ENCODE results near the gene AGBL1. TPM values are rescaled to one million over a fixed set of nuclear protein-coding genes. Genes with fewer than 3 reads are reported as not detected.

Gene AGBL1
- polyA plus RNA-seq, 1 experiment: not detected

- CTCF ChIA-PET: no interaction called here
- TF ChIP-seq CTCF (IDR thresholded peaks at IDR 0.05; ENCODE audit: low read depth, low read length): no peak
- POLR2A ChIA-PET: no interaction called here
- Histone ChIP-seq H3K4me3 (ENCODE audit: low read depth, low read length) (no peak overlapping the region), H3K27ac (ENCODE audit: low read depth, low read length) (no peak overlapping the region), H3K9me3 (ENCODE audit: control insufficient read depth, insufficient read depth, low read length) (no peaks in the 10 kb centered on the region), H3K27me3 (ENCODE audit: control insufficient read depth, insufficient read depth, low read length) (no peaks in the 10 kb centered on the region)
- DNase-seq (ENCODE audit: low read depth, low spot score): no peak
Measured at GRCh38 chr15:86973284-86973844, 893.7 kb downstream of the AGBL1 start.

- DNase-seq (ENCODE audit: low read depth, low spot score): no peak
- Histone ChIP-seq H3K27ac (ENCODE audit: low read depth, low read length) (no peak overlapping the region), H3K9me3 (ENCODE audit: control insufficient read depth, insufficient read depth, low read length) (no peaks in the 10 kb centered on the region; the same call in 1 of the 2 replicates), H3K27me3 (ENCODE audit: control insufficient read depth, insufficient read depth, low read length) (no peaks in the 10 kb centered on the region), H3K4me3 (ENCODE audit: low read depth, low read length) (no peak overlapping the region)
- POLR2A ChIA-PET: no interaction called here
- CTCF ChIA-PET: no interaction called here
- no peak for TF ChIP-seq CTCF (IDR thresholded peaks at IDR 0.05; ENCODE audit: low read depth, low read length)
Measured at GRCh38 chr15:86988033-86988432, 908.4 kb downstream of the AGBL1 start.

GRCh38 chr15:87021751-87022150 lies 942.1 kb downstream of the AGBL1 start:
- no peak for DNase-seq (ENCODE audit: low read depth, low spot score)
- Histone ChIP-seq H3K4me3 (ENCODE audit: low read depth, low read length) (no peak overlapping the region), H3K9me3 (ENCODE audit: control insufficient read depth, insufficient read depth, low read length) (0 out of 2 replicates have a peak, but pooled peaks cover 4% of the 10 kb centered on the region), H3K27ac (ENCODE audit: low read depth, low read length) (no peak overlapping the region), H3K27me3 (ENCODE audit: control insufficient read depth, insufficient read depth, low read length) (no peaks in the 10 kb centered on the region)
- CTCF ChIA-PET: no interaction called here
- no peak for TF ChIP-seq CTCF (IDR thresholded peaks at IDR 0.05; ENCODE audit: low read depth, low read length)
- POLR2A ChIA-PET: no interaction called here

GRCh38 chr15:87031540-87032230 lies 952.0 kb downstream of the AGBL1 start:
- ChIA-PET CTCF (interaction anchor here (0.6 to 0.7 kb wide), 3 partner anchors 10 to 1221 kb away, joined by 3 to 7 read pairs (median 3); no protein-coding TSS in a partner anchor), POLR2A (no interaction called here)
- Histone ChIP-seq H3K4me3 (ENCODE audit: low read depth, low read length) (no peak overlapping the region), H3K27ac (ENCODE audit: low read depth, low read length) (no peak overlapping the region), H3K9me3 (ENCODE audit: control insufficient read depth, insufficient read depth, low read length) (no peaks in the 10 kb centered on the region), H3K27me3 (ENCODE audit: control insufficient read depth, insufficient read depth, low read length) (no peaks in the 10 kb centered on the region)
- no peak for DNase-seq (ENCODE audit: low read depth, low spot score)
- no peak for TF ChIP-seq CTCF (IDR thresholded peaks at IDR 0.05; ENCODE audit: low read depth, low read length)

- no peak for DNase-seq (ENCODE audit: low read depth, low spot score)
- Histone ChIP-seq H3K27me3 (ENCODE audit: control insufficient read depth, insufficient read depth, low read length) (no peaks in the 10 kb centered on the region), H3K4me3 (ENCODE audit: low read depth, low read length) (no peak overlapping the region), H3K9me3 (ENCODE audit: control insufficient read depth, insufficient read depth, low read length) (no peaks in the 10 kb centered on the region), H3K27ac (ENCODE audit: low read depth, low read length) (no peak overlapping the region)
- CTCF ChIA-PET: interaction anchor here (0.7 to 1.2 kb wide), 5 partner anchors 118 to 1242 kb away, joined by 3 to 4 read pairs (median 3); no protein-coding TSS in a partner anchor
- POLR2A ChIA-PET: no interaction called here
- TF ChIP-seq CTCF (IDR thresholded peaks at IDR 0.05; ENCODE audit: low read depth, low read length): no peak
Measured at GRCh38 chr15:87032295-87032694, 952.6 kb downstream of the AGBL1 start.
